Trophoblast cell (in vitro differentiated cells and primary cell): Measurements from ENCODE around the gene CYSTM1.
A peak's percentile ranks its signal among the peaks of the same experiment; 100 is the strongest.

Experiments used
- DNase-seq, 2 donors: peaks; one replicate each; pipeline ENCODE4 v3.0.0-alpha.2; 2016
- H2AFZ ChIP-seq: 2 replicates; pipeline ENCODE4 v1.6.1; 2013; ENCODE audit warnings: low read length, moderate library complexity, mild to moderate bottlenecking; ENCODE audit not compliant: insufficient read depth, poor library complexity
- H2AK5ac ChIP-seq: 2 replicates; pipeline ENCODE4 v1.6.1; 2013; ENCODE audit warnings: mild to moderate bottlenecking, low read length
- H2BK120ac ChIP-seq: 2 replicates; pipeline ENCODE4 v1.6.1; 2013; ENCODE audit warnings: low read length, mild to moderate bottlenecking, moderate library complexity; ENCODE audit not compliant: insufficient read depth, poor library complexity
- H2BK12ac ChIP-seq: 2 replicates; pipeline ENCODE4 v1.6.1; 2013; ENCODE audit warnings: mild to moderate bottlenecking, low read length, moderate library complexity
- H2BK5ac ChIP-seq: 2 replicates; pipeline ENCODE4 v1.6.1; 2013; ENCODE audit warnings: low read length, low read depth, moderate library complexity, mild to moderate bottlenecking; ENCODE audit not compliant: poor library complexity
- H3K14ac ChIP-seq: 2 replicates; pipeline ENCODE4 v1.6.1; 2013; ENCODE audit warnings: mild to moderate bottlenecking, low read length
- H3K18ac ChIP-seq: 2 replicates; pipeline ENCODE4 v1.6.1; 2013; ENCODE audit warnings: mild to moderate bottlenecking, low read length
- H3K23ac ChIP-seq: 2 replicates; pipeline ENCODE4 v1.6.1; 2013; ENCODE audit warnings: low read length
- H3K27ac ChIP-seq: 2 replicates; pipeline ENCODE4 v1.5.1; 2013; ENCODE audit warnings: low read depth, mild to moderate bottlenecking, inconsistent platforms, low read length, moderate library complexity
- H3K27me3 ChIP-seq: 2 replicates; pipeline ENCODE4 v1.6.1; 2013; ENCODE audit warnings: inconsistent platforms, mild to moderate bottlenecking, low read length, moderate library complexity; ENCODE audit not compliant: insufficient read depth
- H3K36me3 ChIP-seq, 2 experiments: 1 replicate in 1 of 2; 2 replicates in 1 of 2; pipeline ENCODE4 v1.6.1; 2013; ENCODE audit warnings: low read length in 2 of 2, mild to moderate bottlenecking in 2 of 2, moderate library complexity in 1 of 2; ENCODE audit not compliant: insufficient read depth in 2 of 2, control insufficient read depth in 1 of 2
- H3K4ac ChIP-seq: 2 replicates; pipeline ENCODE4 v1.6.1; 2013; ENCODE audit warnings: low read depth, mild to moderate bottlenecking, low read length, moderate library complexity
- H3K4me1 ChIP-seq, 2 experiments: 1 replicate in 1 of 2; 2 replicates in 1 of 2; pipeline ENCODE4 v1.6.1; 2013; ENCODE audit warnings: low read length in 2 of 2, mild to moderate bottlenecking in 2 of 2, moderate library complexity in 1 of 2; ENCODE audit not compliant: insufficient read depth in 2 of 2, control insufficient read depth in 1 of 2
- H3K4me2 ChIP-seq: 2 replicates; pipeline ENCODE4 v1.6.1; 2013; ENCODE audit warnings: inconsistent platforms, mild to moderate bottlenecking, low read length, moderate library complexity
- H3K4me3 ChIP-seq: 2 replicates; pipeline ENCODE4 v1.5.1; 2013; ENCODE audit warnings: mild to moderate bottlenecking, low read depth, low read length, inconsistent platforms
- H3K79me1 ChIP-seq: one replicate; pipeline ENCODE4 v1.6.1; 2013; ENCODE audit warnings: low read length
- H3K79me2 ChIP-seq: 2 replicates; pipeline ENCODE4 v1.6.1; 2013; ENCODE audit warnings: low read length, mild to moderate bottlenecking; ENCODE audit not compliant: control insufficient read depth, insufficient read depth, poor library complexity
- H3K9ac ChIP-seq: 2 replicates; pipeline ENCODE4 v1.6.1; 2013; ENCODE audit warnings: mild to moderate bottlenecking, low read length
- H3K9me3 ChIP-seq: 2 replicates; pipeline ENCODE4 v1.6.1; 2013; ENCODE audit warnings: low read depth, mild to moderate bottlenecking, control low read depth, inconsistent platforms, low read length; ENCODE audit not compliant: insufficient read depth
- H4K12ac ChIP-seq: 2 replicates; pipeline ENCODE4 v1.6.1; 2013; ENCODE audit warnings: low read depth, mild to moderate bottlenecking, low read length, moderate library complexity
- H4K8ac ChIP-seq: 2 replicates; pipeline ENCODE4 v1.6.1; 2013; ENCODE audit warnings: low read depth, mild to moderate bottlenecking, low read length, moderate library complexity
- H4K91ac ChIP-seq: one replicate; pipeline ENCODE4 v1.6.1; 2013; ENCODE audit warnings: low read depth, mild to moderate bottlenecking, low read length, moderate library complexity
- WGBS: extraction: QIAGEN DNeasy Blood & Tissue Kit; methylation state at CpG from one replicate; pipeline ENCODE4 v1.1.7; 2013; ENCODE audit warnings: missing lambda C conversion rate; ENCODE audit not compliant: insufficient read length, insufficient coverage; ENCODE audit errors: extremely low coverage; 5-methylcytosine and 5-hydroxymethylcytosine counted together

CYSTM1 gene

DNA sequence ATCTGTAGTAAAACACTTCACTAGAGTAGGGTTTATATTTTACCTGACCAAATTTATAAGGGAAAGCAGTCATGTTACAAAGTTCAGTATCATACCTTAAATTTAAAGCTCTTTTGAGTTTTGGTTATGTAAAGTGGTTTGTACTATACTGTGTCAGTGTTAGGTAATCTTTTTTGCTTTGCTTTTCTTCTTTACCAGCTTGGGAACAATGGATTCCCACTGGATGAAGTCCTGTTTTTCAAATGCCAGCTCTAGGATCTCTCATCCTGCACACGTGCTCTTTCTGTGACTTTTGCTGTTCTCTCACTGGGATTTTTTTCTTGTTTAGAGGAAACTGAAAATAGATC, 15.9 kb downstream of the CYSTM1 start:
- Histone ChIP-seq H2BK120ac (no peak overlapping the region), H3K18ac (no peak overlapping the region), H2AK5ac (no peak overlapping the region), H3K36me3 (no peaks in the 10 kb centered on the region), H3K4ac (no peak overlapping the region), H3K27me3 (no peaks in the 10 kb centered on the region), H3K4me3 (no peak overlapping the region), H4K91ac (no peak overlapping the region), H2BK12ac (no peak overlapping the region), H3K23ac (no peak overlapping the region), H2AFZ (no peak overlapping the region), H3K9ac (no peak overlapping the region), H3K79me2 (no peaks in the 10 kb centered on the region), H3K4me1 (no peaks in the 10 kb centered on the region), H3K4me2 (no peak overlapping the region), H3K27ac (no peak overlapping the region), H4K8ac (no peak overlapping the region), H3K9me3 (no peaks in the 10 kb centered on the region), H3K79me1 (no peaks in the 10 kb centered on the region), H2BK5ac (no peak overlapping the region), H4K12ac (no peak overlapping the region), H3K14ac (no peak overlapping the region)
- DNase-seq, result no peak
- WGBS, result no CpG with 5 or more reads among the region's 1 CpG

DNA sequence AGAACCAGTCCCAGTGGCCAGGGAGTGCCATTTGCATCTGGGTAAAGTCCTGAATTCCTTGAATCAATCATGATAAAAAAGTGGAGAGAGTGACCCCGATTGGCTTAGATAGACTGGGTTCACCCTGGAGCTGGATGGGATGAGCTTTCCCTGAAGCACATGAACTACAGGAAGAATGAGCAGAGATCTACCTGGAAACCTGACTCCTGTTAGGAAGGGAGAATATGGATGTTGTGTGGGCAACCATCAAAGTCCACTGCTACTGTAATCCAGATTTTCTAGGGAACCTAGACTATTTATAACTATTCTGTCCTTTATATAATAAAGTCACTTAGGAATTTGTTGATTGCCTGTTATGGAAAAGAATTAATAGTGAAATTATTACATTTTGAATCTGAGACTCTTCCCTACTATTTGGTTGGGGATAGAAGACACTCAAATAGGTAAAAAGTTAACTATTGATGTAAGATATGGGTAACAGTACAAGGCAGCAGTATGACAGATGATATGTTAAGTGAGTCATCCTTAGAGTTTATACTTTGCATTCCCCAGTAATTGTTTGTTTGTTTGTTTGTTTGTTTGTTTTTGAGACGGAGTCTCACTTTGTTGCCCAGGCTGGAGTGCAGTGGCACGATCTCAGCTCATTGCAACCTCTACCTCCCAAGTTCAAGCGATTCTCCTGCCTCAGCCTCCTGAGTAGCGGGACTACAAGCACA, 17.9 kb downstream of the CYSTM1 start:
- Histone ChIP-seq H2AK5ac (no peak overlapping the region), H3K36me3 (no peaks in the 10 kb centered on the region), H3K4me3 (no peak overlapping the region), H2BK12ac (no peak overlapping the region), H2BK5ac (no peak overlapping the region), H3K79me2 (no peaks in the 10 kb centered on the region), H3K9me3 (no peaks in the 10 kb centered on the region), H3K79me1 (no peaks in the 10 kb centered on the region), H3K4ac (no peak overlapping the region), H3K14ac (no peak overlapping the region), H3K18ac (no peak overlapping the region), H3K23ac (no peak overlapping the region), H2AFZ (no peak overlapping the region), H3K4me2 (no peak overlapping the region), H4K12ac (no peak overlapping the region), H2BK120ac (no peak overlapping the region), H4K8ac (no peak overlapping the region), H3K9ac (no peak overlapping the region), H4K91ac (no peak overlapping the region), H3K27me3 (no peaks in the 10 kb centered on the region), H3K4me1 (no peaks in the 10 kb centered on the region), H3K27ac (no peak overlapping the region)
- no CpG with 5 or more reads among the region's 5 CpGs for WGBS
- DNase-seq, result peak in 1 of 2 donors; percentile 48

DNA sequence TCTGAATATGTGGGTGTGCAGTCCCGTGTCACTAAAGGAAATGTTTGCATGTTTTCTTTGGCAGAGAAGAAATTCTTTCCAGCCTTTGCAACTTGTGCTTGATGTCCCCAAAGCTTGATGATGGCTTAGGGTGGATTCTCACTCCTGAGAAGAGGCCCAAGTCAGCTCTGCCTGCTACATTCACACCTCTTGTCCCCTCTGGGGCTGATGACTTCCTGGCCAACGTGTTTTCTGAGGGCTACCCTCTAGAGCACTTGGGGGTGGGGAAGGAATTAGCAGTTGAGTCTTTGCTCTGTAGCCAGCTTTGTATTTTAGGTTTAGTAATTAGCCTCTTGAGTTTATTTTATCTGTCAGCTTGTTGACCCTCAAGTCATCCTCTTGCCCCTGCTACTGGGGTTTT, 19.7 kb downstream of the CYSTM1 start:
- no peaks in the 10 kb centered on the region for H3K9me3 ChIP-seq
- H3K79me1 ChIP-seq, result no peaks in the 10 kb centered on the region
- no peak overlapping the region for H2BK5ac ChIP-seq
- H3K79me2 ChIP-seq, result no peaks in the 10 kb centered on the region
- no peaks in the 10 kb centered on the region for H3K27me3 ChIP-seq
- H3K4me3 ChIP-seq, result no peak overlapping the region
- H3K27ac ChIP-seq, result no peak overlapping the region
- H3K4ac ChIP-seq, result no peak overlapping the region
- no peak overlapping the region for H3K9ac ChIP-seq
- no peak overlapping the region for H2AFZ ChIP-seq
- no peaks in the 10 kb centered on the region for H3K36me3 ChIP-seq
- H4K8ac ChIP-seq, result no peak overlapping the region
- H2BK120ac ChIP-seq, result no peak overlapping the region
- H3K14ac ChIP-seq, result no peak overlapping the region
- no peak overlapping the region for H4K91ac ChIP-seq
- no peak overlapping the region for H4K12ac ChIP-seq
- H2BK12ac ChIP-seq, result no peak overlapping the region
- no peak overlapping the region for H3K4me2 ChIP-seq
- H3K18ac ChIP-seq, result no peak overlapping the region
- WGBS, result no CpG with 5 or more reads among the region's 2 CpGs
- no peak for DNase-seq
- no peaks in the 10 kb centered on the region for H3K4me1 ChIP-seq
- no peak overlapping the region for H3K23ac ChIP-seq
- H2AK5ac ChIP-seq, result no peak overlapping the region

DNA sequence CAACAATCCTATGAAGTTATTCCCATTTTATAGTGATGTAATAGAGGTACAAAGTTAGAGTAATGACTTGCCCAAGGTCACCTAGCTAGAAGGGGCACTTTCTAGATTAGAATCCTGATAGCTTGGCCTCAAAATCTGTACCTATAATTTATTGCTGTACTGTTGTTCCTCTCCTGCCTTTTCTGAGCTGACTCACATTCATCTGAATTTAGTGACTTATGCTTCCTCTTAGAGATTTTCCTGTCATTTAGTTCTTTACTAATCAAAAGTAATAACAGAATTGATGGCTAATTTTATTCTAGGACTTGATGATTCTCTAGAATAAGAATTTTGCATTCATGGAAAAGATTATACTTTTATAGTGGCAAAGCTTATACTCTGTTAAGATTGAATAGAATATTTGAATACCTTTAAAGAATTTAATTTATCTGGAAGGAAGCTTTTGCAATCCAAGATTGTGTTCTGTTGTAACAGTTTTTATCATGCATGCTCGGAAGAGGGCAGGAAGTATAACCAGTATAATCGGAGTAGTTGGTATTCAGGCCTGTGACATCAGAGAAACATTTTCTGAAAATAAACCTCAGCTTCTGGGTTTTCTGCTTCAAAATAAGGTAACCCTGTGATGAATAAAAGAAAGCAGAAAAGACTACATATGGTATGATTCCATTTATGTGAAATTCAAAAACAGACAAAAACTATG, 21.3 kb downstream of the CYSTM1 start:
- Histone ChIP-seq H3K27ac (no peak overlapping the region), H3K9ac (no peak overlapping the region), H2AK5ac (no peak overlapping the region), H4K8ac (no peak overlapping the region), H2BK12ac (no peak overlapping the region), H3K4me1 (no peaks in the 10 kb centered on the region), H4K12ac (no peak overlapping the region), H3K79me1 (no peaks in the 10 kb centered on the region), H3K18ac (no peak overlapping the region), H3K4ac (no peak overlapping the region), H3K9me3 (no peaks in the 10 kb centered on the region), H3K4me2 (no peak overlapping the region), H3K4me3 (no peak overlapping the region), H3K36me3 (no peaks in the 10 kb centered on the region), H3K27me3 (no peaks in the 10 kb centered on the region), H4K91ac (no peak overlapping the region), H2BK5ac (no peak overlapping the region), H2BK120ac (no peak overlapping the region), H3K79me2 (no peaks in the 10 kb centered on the region), H3K23ac (no peak overlapping the region), H3K14ac (no peak overlapping the region), H2AFZ (no peak overlapping the region)
- WGBS, result no CpG with 5 or more reads among the region's 2 CpGs
- no peak for DNase-seq
